Activated T-helper 1 cell treated with anti-CD3 and anti-CD28 coated beads, Interleukin-12 subunit alpha, Interleukin-12 subunit beta, Interleukin-2, Interleukin-4 antibody, amounts not matched to agents 30 ng/mL and 10 ng/mL and 1 ng/mL, durations not matched to agents 14 hours and 24 hours and 36 hours (primary cell): ENCODE data around the gene IRF1. TPM values are rescaled to one million over a fixed set of nuclear protein-coding genes. Genes with fewer than 3 reads are reported as not detected.
"Not testable (repeated sequence)": the region's sequence is repeated elsewhere in the genome, so short reads cannot be mapped to it uniquely, and the experiment has no call there.

Source experiments
- DNase-seq: peaks from one replicate; pipeline ENCODE4 v3.0.0; 2021; ENCODE audit warnings: low spot score
- H3K27ac Mint-ChIP-seq: one replicate; pipeline ENCODE4 v1.8.0; 2021; ENCODE audit warnings: mild to moderate bottlenecking, mixed read lengths
- H3K27me3 Mint-ChIP-seq: one replicate; pipeline ENCODE4 v1.8.0; 2022; ENCODE audit warnings: mild to moderate bottlenecking, moderate library complexity, mixed read lengths; ENCODE audit not compliant: insufficient read depth
- H3K36me3 Mint-ChIP-seq: one replicate; pipeline ENCODE4 v1.8.0; 2021; ENCODE audit warnings: low read depth, mixed read lengths
- H3K4me1 Mint-ChIP-seq: one replicate; pipeline ENCODE4 v1.8.0; 2021; ENCODE audit warnings: low read depth, mixed read lengths
- H3K4me3 Mint-ChIP-seq: one replicate; pipeline ENCODE4 v1.8.0; 2021; ENCODE audit warnings: mild to moderate bottlenecking, moderate library complexity, mixed read lengths
- H3K9me3 Mint-ChIP-seq: one replicate; pipeline ENCODE4 v1.8.0; 2021; ENCODE audit warnings: mixed read lengths
- intact Hi-C: fragments of 100-400 bp; cut with micrococcal nuclease; formaldehyde crosslinking; loops from one replicate; pipeline ENCODE4 v1.15.1; 2024
- total RNA-seq: library from RNA; stranded (reverse); gene quantifications from 2 replicates; pipeline ENCODE4 v1.2.3, GENCODE V29; 2022

Gene IRF1
- total RNA-seq, 1 donor from 2014 or later, result 198 TPM

GRCh38 chr5:132513618-132514336 lies 23.2 kb upstream of the IRF1 start:
- intact Hi-C loops, DNase-seq, H3K27me3 Mint-ChIP-seq, H3K36me3 Mint-ChIP-seq, H3K4me3 Mint-ChIP-seq, H3K27ac Mint-ChIP-seq: not testable (repeated sequence)
- peaks cover 27% of the 10 kb centered on the region for H3K4me1 Mint-ChIP-seq
- peaks cover 13% of the 10 kb centered on the region for H3K9me3 Mint-ChIP-seq

- Mint-ChIP-seq H3K4me3 (no peak overlapping the region), H3K27me3 (peaks cover 3% of the 10 kb centered on the region), H3K36me3 (peaks cover 9% of the 10 kb centered on the region), H3K27ac (no peak overlapping the region), H3K9me3 (peaks cover 13% of the 10 kb centered on the region), H3K4me1 (peaks cover 58% of the 10 kb centered on the region)
- no peak for DNase-seq
- intact Hi-C loops, result no loop called here
These were observed 19.5 kb upstream of the IRF1 start for GRCh38 chr5:132510076-132510475.

- H3K9me3 Mint-ChIP-seq, result peaks cover 4% of the 10 kb centered on the region
- peaks cover 5% of the 10 kb centered on the region for H3K36me3 Mint-ChIP-seq
- intact Hi-C loops, result loop anchor here (1.0 to 5.0 kb wide), 3 partner anchors 206 to 314 kb away; no protein-coding TSS in a partner anchor
- peaks cover 4% of the 10 kb centered on the region for H3K27me3 Mint-ChIP-seq
- H3K4me1 Mint-ChIP-seq, result peaks cover 54% of the 10 kb centered on the region
- no peak overlapping the region for H3K27ac Mint-ChIP-seq
- no peak overlapping the region for H3K4me3 Mint-ChIP-seq
- DNase-seq, result no peak
These were observed 15.6 kb upstream of the IRF1 start for GRCh38 chr5:132506094-132506692.

- peaks cover 58% of the 10 kb centered on the region for H3K4me1 Mint-ChIP-seq
- H3K36me3 Mint-ChIP-seq, result peaks cover 5% of the 10 kb centered on the region
- intact Hi-C loops, result loop anchor here (1.0 to 5.0 kb wide), 3 partner anchors 207 to 315 kb away; no protein-coding TSS in a partner anchor
- peaks cover 4% of the 10 kb centered on the region for H3K9me3 Mint-ChIP-seq
- no peak for DNase-seq
- H3K27ac Mint-ChIP-seq, result no peak overlapping the region
- H3K27me3 Mint-ChIP-seq, result peaks cover 4% of the 10 kb centered on the region
- H3K4me3 Mint-ChIP-seq, result peak overlapping the region; percentile 9
These were observed 15.1 kb upstream of the IRF1 start for GRCh38 chr5:132505641-132506040.

- Mint-ChIP-seq H3K27me3 (peaks cover 4% of the 10 kb centered on the region), H3K27ac (no peak overlapping the region), H3K36me3 (peaks cover 4% of the 10 kb centered on the region), H3K9me3 (peaks cover 2% of the 10 kb centered on the region), H3K4me1 (peaks cover 58% of the 10 kb centered on the region), H3K4me3 (no peak overlapping the region)
- intact Hi-C loops, result loop anchor here (5.0 kb wide), 1 partner anchor 208 kb away; no protein-coding TSS in a partner anchor
- no peak for DNase-seq
These were observed 14.2 kb upstream of the IRF1 start for GRCh38 chr5:132504746-132505145.

GRCh38 chr5:132503244-132503643 lies 12.7 kb upstream of the IRF1 start:
- Mint-ChIP-seq H3K9me3 (no peaks in the 10 kb centered on the region), H3K36me3 (no peaks in the 10 kb centered on the region), H3K27me3 (peaks cover 4% of the 10 kb centered on the region), H3K27ac (no peak overlapping the region), H3K4me3 (no peak overlapping the region), H3K4me1 (peaks cover 59% of the 10 kb centered on the region)
- no peak for DNase-seq
- intact Hi-C loops, result no loop called here

GRCh38 chr5:132501961-132502931 lies 11.7 kb upstream of the IRF1 start:
- no peak overlapping the region for H3K27ac Mint-ChIP-seq
- H3K4me1 Mint-ChIP-seq, result peaks cover 61% of the 10 kb centered on the region
- H3K36me3 Mint-ChIP-seq, result no peaks in the 10 kb centered on the region
- peaks cover 4% of the 10 kb centered on the region for H3K27me3 Mint-ChIP-seq
- H3K9me3 Mint-ChIP-seq, result no peaks in the 10 kb centered on the region
- intact Hi-C loops, result loop anchor here (1.0 kb wide), 5 partner anchors 83 to 437 kb away; no protein-coding TSS in a partner anchor
- no peak for DNase-seq
- H3K4me3 Mint-ChIP-seq, result no peak overlapping the region

GRCh38 chr5:132501629-132501956 lies 11.0 kb upstream of the IRF1 start:
- no peak for DNase-seq
- no peak overlapping the region for H3K4me3 Mint-ChIP-seq
- no peak overlapping the region for H3K27ac Mint-ChIP-seq
- peaks cover 59% of the 10 kb centered on the region for H3K4me1 Mint-ChIP-seq
- H3K9me3 Mint-ChIP-seq, result no peaks in the 10 kb centered on the region
- intact Hi-C loops, result loop anchor here (1.0 kb wide), 5 partner anchors 82 to 436 kb away; no protein-coding TSS in a partner anchor
- no peaks in the 10 kb centered on the region for H3K36me3 Mint-ChIP-seq
- H3K27me3 Mint-ChIP-seq, result peaks cover 4% of the 10 kb centered on the region

- Mint-ChIP-seq H3K9me3 (no peaks in the 10 kb centered on the region), H3K27me3 (peaks cover 6% of the 10 kb centered on the region), H3K36me3 (no peaks in the 10 kb centered on the region), H3K4me3 (no peak overlapping the region), H3K4me1 (peaks cover 54% of the 10 kb centered on the region), H3K27ac (peak overlapping the region; percentile 72)
- intact Hi-C loops, result loop anchor here (1.0 kb wide), 5 partner anchors 82 to 436 kb away; no protein-coding TSS in a partner anchor
- DNase-seq, result peak; percentile 66
These were observed 10.5 kb upstream of the IRF1 start for GRCh38 chr5:132500931-132501628.

GRCh38 chr5:132500244-132500930 lies 9.8 kb upstream of the IRF1 start:
- intact Hi-C loops, result no loop called here
- no peaks in the 10 kb centered on the region for H3K36me3 Mint-ChIP-seq
- peaks cover 50% of the 10 kb centered on the region for H3K4me1 Mint-ChIP-seq
- no peak for DNase-seq
- peaks cover 5% of the 10 kb centered on the region for H3K27me3 Mint-ChIP-seq
- no peak overlapping the region for H3K4me3 Mint-ChIP-seq
- peak overlapping the region; percentile 82 for H3K27ac Mint-ChIP-seq
- H3K9me3 Mint-ChIP-seq, result no peaks in the 10 kb centered on the region

GRCh38 chr5:132499440-132500243 lies 9.1 kb upstream of the IRF1 start:
- Mint-ChIP-seq H3K4me1 (peaks cover 54% of the 10 kb centered on the region), H3K9me3 (no peaks in the 10 kb centered on the region), H3K27ac (peak overlapping the region; percentile 82), H3K27me3 (peaks cover 3% of the 10 kb centered on the region), H3K4me3 (no peak overlapping the region), H3K36me3 (no peaks in the 10 kb centered on the region)
- DNase-seq, result no peak
- intact Hi-C loops, result loop anchor here (5.0 kb wide), 4 partner anchors 317 to 553 kb away; partner anchors contain the start of genes GDF9, HSPA4 and UQCRQ
